Epidermal melanocyte (primary cell): ENCODE measurements around the gene TCF7L2.
A peak's percentile ranks its signal among the peaks of the same experiment; 100 is the strongest.

ENCODE experiments used
- DNase-seq: peaks from one replicate; pipeline ENCODE4 v3.0.0; 2011; ENCODE audit warnings: low spot score; ENCODE audit not compliant: insufficient read length

Gene TCF7L2

DNA sequence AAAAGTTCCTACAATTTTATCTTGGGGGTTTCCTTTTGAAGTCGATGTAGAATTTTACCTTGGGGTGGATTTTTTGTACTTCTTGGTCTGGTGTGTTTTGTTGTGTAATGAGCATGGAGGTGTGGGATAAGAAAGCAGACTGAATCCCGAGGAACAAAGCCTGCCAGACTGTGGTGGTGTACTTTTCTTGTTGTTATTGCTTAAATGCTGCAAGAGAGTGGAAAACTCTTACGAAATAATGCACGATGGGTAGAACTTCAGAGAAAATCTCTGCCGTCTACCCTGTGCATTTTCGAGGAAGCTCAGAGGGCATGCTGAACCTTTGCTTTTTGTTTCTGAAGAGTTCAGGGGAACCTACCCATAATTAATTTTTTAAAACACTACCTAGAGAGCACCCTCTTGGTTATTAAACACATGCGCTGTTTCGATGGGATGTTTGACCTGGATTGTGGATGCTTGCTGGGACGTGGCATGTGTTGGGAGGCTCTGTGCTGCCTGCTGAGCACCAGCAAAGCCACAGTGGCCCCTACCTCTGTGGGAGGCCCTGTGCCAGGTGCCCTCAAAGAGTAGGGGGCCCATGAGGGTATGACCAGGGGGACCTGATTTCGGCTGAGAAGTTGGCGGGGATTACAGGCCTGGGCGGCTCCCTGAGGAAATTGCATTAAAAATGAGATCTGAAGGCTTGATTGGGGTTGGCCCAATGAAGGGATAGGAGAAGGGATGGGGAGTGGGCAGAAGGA is 94.1 kb downstream of the TCF7L2 start:
- DNase-seq, result no peak

DNA sequence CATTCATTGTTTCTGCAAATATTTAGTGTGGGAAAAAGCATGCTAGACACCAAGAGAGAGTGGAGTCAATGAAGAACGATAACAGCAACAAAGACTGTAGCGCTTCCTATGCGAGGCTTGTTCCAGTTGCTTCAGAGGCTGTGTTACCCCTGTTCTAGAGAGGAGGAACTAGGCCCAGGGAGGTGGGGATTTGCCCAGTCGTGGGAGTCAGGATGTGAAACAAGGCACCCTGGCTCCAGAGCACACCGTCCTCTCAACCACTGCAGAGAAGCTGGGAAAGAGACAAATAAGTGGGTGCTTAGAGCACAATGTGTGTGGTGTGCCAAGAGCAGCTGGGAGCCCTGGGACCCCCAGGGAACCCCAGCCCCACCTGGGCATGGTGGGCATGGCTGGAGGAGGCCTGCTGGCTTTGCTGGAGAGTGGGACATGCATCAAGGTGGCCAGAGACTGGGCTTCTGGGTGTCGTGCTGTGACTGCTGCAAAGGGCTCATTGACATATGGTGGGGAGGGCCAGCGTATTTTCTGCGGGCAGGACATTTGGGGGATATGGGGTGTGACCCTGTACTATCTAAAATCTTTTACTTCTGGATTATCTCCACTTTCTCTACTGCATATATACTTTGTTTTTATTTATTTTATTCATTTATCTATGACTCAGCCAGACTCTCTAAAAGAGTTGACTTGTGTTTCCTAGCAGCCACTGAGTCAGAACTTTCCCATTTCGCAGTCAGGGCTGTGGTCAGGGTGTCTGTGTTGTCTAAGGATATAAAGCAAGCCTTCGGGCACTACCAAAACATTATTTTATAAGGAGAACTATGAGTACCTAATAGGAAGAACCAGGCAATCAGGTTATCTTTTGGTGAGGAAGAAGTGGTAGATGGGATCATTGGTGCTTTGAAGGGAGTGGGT is 95.4 kb downstream of the TCF7L2 start:
- DNase-seq, result no peak

DNA sequence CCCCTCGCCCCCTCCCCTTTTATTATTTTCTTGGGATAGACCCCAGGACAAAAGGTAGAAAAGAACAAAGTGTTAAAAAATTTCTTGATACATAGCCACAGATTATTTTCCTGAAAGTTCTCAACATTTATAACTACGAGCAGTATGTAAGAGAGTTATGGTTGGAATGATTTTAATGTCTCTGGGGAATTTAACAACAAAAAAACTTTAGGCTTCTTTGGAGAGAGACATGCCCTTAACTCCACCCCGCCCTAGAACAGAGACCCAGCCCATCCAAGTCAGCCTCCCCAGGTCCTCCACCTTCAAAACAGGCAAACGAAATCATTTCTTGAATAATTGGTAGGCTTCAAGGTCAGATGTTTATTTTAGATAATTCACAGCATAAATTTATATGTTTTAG is 97.1 kb downstream of the TCF7L2 start:
- no peak for DNase-seq

DNA sequence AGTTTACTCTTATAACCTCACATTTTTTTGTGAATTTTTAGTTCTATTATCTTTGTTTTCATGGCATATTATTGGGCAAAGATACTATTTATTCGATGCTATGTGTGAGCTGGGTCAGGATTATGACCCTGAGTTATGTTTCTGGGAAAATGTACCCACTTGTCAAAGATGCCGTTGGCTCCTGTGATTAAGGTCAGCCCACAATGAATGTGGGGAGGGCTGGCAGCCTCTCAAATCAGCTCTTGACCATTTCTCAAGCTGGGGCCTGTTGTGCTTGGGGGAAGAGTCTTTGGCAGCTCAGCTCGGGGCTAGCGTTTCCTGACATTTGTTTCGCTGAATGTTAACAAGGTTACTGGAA is 97.5 kb downstream of the TCF7L2 start:
- DNase-seq, result no peak

DNA sequence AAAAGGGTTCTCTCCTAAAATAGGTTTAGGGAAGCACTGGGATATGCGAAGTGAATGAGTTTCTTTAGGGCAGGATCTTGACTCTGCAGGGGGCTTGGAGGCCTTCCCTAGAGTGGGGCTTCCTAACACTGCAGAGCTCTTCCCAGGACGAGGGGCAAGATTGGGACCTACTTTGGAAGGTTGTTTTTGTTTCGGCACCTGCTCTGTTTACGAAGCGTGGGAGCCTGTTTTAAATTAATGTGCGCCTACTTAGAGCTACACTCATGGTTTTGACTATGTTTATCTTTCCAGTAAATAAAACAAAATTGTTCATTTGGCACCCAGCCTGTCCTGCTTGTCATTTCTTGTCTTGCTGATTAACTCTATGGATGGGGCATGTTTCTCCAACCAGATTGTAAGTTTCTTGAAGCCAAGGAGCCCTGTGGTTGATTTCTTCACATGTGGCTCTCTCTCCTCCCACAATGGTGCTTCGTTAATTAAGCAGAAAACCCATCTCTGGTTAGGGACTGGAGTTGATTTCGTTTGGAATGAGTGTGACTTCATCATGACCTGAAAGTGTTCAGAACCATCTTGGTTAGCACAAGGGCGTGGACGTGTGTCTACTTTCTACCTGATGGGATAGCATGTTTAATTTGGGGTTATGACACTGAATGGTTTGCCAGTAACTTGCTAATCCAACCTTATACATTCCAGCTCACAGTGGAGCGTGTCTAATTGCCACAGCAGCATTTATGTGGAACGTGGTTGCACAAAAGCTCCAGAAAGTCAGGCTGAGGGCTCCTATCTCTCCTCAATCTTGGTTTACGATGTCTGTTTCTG is 98.1 kb downstream of the TCF7L2 start:
- DNase-seq, result no peak

DNA sequence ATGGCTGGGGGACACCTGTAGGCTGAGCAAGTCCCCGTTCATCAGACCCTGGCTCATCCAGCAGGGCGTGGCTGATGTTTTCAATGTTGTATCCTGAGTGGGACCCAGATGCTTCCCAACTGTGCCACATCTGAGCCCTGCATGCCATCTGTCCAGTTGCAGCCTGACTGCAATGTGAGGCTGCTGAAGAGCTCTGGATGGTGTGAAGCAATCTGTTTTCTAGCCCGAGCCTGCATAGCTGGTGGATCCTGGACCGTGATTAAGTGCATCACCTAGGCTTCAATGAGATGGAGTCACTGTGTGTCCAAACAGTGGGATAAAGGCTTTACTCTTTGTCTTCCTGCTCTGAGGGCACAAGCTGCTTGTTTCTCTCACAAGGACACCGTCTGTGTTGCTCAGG is 99.8 kb downstream of the TCF7L2 start:
- no peak for DNase-seq

DNA sequence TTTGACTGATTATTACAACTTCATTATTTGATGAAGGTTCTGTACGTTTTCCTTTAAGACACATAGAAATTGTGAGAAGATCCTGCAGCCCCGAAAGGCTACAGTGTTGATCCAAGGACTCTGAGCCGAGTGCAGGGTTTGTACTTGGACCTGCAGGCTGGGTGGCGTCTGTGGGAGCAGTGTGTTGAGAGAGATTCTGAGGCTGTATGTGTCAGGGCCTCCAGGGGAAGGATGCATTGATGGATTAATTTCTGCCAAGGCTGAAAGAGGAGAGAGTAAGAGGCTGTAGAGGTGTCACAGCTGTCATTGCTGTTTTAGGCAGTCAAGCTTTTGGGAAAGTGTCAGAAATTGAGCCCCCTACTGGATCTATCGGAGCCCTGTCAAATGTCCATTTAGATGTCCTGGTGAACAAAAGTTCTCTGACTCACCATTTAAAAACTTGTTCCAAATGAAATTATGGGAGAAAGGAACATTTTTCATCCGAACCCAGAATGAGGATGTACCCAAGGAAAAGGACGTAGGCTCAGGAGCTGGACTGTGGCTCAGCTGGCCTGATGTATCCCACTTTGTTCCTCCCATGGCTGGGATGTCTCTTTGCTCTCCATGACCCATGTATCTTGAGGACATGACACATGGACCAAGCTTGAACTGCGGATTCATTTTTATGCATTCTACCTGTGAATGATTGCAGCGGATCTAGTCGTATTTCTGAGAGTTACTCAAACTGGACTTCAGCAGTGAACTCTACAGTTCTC is 102.2 kb downstream of the TCF7L2 start:
- DNase-seq, result no peak

DNA sequence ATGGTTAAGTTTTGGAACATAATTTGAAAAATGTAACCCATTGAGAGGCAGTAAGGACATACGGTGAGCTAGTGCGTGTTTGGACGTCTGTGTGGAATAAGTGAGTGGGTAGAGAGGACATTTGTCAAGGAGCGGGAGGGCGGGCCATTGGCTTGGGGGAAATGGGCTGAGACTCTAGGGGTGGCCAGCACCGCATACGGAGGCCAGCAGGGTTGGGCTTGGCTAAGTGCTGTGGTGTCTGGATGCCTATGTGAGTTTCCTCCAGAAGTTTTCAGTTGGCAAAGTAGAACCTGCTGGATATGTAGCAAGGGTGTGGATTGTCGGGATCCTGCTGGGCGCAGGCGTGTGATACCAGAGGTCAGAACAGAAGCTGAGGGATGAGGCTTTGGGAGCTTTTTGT is 103.0 kb downstream of the TCF7L2 start:
- DNase-seq, result no peak

DNA sequence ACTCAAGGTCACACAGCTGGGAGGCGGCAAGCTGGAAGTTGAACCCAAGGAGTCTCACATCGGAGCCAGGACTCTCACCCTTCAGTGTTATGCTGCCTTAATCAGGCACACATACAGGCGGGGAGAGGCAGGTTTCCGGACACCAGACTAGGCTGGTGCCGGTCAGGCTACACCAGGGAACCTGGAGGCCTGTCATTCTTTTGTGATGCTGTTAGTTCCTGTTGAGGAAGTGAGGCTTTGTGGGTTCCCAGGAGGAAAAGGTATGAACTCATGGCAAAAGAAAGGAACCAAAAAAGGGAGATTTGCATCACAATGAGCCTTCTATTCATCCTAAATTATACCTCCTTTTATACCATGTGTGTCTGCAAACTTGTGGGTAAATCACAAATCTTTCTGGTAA is 103.8 kb downstream of the TCF7L2 start:
- DNase-seq, result no peak

DNA sequence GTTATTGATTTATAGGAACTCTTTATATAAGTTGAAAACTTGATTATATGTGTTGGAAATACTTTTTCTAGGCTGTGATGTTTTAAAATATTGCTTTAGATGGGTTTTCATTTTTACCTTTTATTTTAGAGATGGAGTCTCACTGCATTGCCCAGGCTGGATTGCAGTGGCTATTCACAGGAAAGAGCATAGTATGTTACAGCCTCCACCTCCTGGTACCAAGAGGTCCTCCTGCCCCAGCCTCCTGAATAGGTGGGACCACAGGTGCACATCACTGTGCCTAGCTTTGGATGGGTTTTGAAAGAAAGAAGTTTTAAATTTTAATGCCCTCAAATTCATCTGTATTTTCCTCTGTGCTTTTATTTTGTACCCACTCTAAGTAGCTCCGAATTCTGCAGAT is 105.4 kb downstream of the TCF7L2 start:
- no peak for DNase-seq

DNA sequence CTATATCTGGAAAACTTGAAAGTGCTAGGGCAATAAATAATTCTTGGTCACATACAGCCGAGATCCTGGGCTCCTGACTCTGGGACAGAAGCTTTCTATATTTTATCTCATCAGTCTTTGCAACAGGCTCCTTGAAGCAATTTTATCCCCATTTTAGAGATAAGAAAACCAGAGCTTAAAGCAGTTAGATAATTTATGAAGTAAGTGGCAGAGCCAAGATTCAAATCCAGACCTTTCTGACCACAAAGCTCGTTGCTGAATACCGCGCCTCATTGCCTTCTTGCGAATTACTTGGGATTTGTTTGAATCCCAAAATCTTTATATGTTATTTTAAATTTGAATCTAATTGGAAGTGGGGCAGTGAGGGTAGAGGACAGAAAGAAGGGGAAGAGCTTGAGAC is 106.0 kb downstream of the TCF7L2 start:
- no peak for DNase-seq

DNA sequence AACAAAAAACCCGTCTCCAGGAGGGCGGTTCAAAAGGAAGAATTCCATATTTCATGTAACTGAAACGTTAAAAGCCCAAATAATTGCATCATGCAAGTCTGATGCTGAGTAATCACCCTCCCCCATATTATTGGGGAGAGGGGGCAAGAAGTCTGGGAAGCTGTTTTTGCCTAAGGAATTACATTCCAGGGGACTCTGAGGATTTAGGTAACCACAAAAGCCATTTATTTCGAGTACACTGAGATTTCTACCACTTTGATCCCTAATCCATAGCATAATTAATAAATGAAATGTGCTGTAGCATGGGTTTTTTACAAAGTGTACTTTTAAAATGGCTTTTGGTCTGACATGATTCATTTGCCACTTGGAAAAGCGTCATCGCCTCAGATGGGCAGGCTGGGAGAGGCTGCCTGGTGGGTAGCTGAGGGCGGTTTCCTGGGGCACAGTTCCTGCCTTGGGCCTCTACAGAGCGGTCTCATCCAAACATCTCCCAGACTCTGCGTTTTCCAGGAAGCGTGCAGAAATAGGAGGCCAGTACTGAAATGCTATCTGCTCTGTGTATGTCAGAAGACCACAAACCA is 106.5 kb downstream of the TCF7L2 start:
- no peak for DNase-seq

DNA sequence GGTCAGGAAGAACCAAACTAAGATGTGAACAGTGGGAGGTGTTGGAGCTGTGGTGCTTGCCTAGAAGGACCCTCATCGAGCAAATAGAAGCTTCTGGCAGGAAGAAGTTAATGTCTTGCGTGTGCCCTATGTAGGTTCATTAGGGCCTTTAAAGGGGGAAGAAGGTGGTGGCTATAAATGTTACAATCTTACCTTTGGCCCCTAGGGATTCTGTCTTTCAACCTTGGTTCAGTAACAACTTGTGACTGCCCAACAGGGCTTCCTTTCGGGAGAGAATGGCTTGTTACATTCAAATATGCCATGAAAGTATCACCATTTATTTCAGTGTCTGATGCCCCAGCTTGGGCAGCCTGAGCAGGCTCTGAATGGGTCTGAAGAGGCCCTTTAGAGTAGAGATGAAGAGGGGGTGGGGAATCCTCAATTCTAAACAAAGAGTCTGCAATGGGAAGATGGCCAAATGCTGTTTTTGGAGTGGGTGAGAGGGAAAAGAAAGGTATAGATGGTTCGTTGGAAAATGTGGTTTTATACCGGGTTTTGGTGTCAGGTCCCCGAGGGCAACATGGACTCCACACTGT is 108.0 kb downstream of the TCF7L2 start:
- no peak for DNase-seq

DNA sequence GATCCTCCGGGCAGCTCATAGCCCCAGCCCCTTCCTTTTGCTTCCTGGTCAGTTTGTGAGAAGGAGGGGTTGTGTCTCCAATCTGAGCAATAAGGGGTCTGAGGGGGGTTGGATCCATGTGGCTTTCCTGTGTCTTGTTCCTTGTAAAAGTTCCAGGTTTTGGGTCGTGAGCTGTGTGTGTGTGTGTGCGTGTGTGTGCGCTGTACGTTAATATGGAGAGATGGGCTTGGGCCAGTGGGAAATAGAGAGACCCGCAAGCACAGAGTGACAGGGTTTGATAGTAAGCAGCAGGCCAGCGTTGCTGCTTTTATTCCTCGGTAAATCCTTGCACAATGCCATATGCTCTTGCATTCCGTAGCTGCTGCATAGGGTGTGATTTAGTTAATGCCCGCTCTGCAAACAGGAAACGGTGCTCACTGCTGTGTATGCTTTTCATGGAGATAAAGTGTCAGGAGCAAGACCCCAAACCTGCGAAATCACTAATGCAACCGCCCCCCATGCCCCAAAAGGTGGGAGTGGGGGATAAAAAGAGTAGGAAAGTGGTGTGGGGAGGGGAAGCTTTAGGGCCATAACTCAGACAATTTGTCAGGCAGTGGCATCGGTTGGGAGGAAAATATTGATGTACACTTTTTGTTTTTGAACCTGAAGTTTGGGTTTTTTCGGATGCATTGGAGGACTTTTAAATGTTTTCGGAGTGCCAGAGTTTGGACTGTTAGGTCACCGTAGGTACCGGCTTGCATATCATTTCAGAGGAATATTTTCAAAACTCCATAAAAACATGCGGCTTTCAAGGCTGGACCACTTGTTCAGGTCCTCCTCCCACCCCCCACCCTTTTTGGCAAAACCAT is 108.7 kb downstream of the TCF7L2 start:
- DNase-seq, result no peak

DNA sequence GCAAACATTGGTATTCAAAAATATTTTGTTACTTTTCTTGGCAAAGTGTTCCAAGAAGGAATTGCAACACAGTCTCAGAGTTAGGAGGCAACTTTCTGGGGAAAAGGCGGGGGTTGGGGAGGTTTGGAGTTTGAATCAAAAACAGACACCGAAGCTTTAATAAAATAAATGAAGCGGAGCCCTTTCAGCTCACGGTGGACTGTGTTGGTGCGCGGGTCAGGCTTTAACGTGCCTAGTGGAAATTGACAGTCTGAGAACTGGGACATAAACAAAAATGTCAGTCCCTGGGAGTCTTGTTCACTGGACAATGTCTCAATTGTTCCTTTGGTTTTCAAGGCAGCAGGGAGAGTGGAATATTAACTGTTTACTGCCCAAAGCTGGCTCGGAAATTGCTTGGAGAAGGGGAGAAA is 109.3 kb downstream of the TCF7L2 start:
- DNase-seq, result peak; percentile 79

DNA sequence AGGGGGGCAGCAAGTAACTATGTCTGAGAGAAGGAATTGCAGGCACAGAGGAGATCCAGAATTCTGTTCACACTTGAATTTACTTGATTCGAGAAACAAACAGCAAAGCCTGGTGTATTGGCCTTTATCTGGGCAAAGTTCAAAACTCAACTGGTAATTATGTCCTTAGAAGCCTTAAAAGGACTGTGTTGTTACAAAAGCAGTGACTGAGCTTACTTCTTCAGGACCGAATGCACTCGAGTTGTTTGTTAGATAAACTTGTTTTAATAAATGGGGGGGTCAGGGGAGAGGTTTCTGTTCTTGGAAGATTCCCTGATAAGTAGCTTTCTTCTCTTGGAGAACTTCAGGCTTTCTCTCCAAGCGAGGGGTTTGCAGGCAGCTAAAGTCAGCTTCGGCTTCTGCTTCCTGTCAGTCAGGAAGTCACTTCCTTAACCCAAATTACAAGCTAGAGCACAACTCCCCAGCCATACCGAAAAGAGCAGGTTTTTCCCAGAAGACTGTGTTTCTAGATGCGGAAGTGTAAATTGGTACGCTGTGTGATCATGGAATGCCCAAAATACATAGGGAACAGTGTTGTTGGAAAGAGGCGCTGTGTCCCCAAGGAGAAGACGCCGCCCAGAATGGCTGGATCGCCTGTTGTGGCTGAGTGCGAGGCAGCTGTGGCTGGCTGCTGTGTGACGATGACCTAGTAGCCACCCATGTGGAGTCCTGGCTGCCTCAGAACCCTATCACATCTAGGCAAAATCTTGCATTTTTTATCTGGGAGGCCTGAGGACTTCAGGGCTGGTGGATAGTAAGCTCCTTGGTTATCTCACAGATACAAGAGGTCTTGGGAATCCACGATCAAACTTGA is 110.4 kb downstream of the TCF7L2 start:
- DNase-seq, result no peak

DNA sequence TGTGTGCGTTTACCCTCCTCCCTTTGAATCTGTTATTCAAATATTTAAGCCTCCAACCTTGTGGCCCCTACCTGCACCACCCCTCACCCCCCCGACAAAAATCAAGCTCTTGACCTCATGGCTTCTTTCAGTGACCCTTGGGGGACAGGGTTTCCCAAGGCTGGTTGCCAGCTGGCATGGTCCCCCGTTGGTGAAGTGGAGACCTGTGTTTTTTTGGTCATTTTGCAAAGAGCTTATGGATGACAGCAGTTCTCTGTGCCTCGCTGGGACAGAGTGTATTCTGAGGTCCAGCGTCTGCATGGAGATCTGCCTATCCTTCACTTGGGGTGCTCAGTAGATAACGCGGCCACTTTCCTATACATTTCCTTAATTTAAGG is 111.0 kb downstream of the TCF7L2 start:
- no peak for DNase-seq

DNA sequence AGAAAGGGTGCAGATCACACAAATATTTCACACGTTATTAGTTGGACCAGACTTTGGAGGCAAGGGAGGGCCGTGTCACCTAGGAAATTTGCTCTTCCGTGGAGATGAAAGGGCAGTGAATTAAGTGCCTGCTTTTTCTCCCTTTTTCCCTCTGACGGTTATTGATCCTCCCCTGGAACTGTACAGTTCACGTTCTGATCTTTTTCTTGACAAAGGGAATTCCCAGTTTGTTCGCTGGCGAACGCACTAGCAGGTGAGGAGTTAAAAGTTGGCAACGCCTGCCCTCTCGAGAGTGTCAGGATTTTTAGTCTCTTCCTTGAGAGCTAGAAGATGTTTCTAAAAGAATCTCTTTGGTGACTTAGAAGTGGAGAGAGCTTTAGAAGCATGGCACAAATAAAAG is 111.5 kb downstream of the TCF7L2 start:
- DNase-seq, result no peak
